Immature natural killer cell (primary cell): Measurements from ENCODE around the gene DHRS3. TPM values are rescaled to one million over a fixed set of nuclear protein-coding genes. Genes with fewer than 3 reads are reported as not detected.

ENCODE experiments used
- DNase-seq, 3 donors: peaks; one replicate each; pipeline ENCODE4 v3.0.0; 2022; ENCODE audit warnings: mixed read lengths in 1 of 3
- H3K27ac Mint-ChIP-seq, 6 donors: one replicate each; pipeline ENCODE4 v1.8.0; 2020; ENCODE audit warnings: mixed read lengths in 6 of 6, mild to moderate bottlenecking in 5 of 6, inconsistent platforms in 4 of 6, moderate library complexity in 3 of 6
- H3K27me3 Mint-ChIP-seq, 3 donors: one replicate each; pipeline ENCODE4 v1.8.0; 2020 to 2021; ENCODE audit warnings: low read depth in 3 of 3, mild to moderate bottlenecking in 3 of 3, mixed read lengths in 3 of 3, moderate library complexity in 3 of 3, inconsistent platforms in 1 of 3
- H3K36me3 Mint-ChIP-seq, 3 donors: one replicate each; pipeline ENCODE4 v1.8.0; 2020; ENCODE audit warnings: mixed read lengths in 3 of 3, inconsistent platforms in 2 of 3, mild to moderate bottlenecking in 2 of 3
- H3K4me1 Mint-ChIP-seq, 2 donors: one replicate each; pipeline ENCODE4 v1.8.0; 2020; ENCODE audit warnings: inconsistent platforms in 2 of 2, mild to moderate bottlenecking in 2 of 2, mixed read lengths in 2 of 2, moderate library complexity in 1 of 2
- H3K4me3 Mint-ChIP-seq, 5 donors: one replicate each; pipeline ENCODE4 v1.8.0; 2020; ENCODE audit warnings: mild to moderate bottlenecking in 5 of 5, mixed read lengths in 5 of 5, inconsistent platforms in 3 of 5, moderate library complexity in 3 of 5
- H3K9me3 Mint-ChIP-seq, 6 donors: one replicate each; pipeline ENCODE4 v1.8.0; 2020; ENCODE audit warnings: mild to moderate bottlenecking in 6 of 6, mixed read lengths in 6 of 6, inconsistent platforms in 4 of 6, moderate library complexity in 3 of 6
- polyA plus RNA-seq, 3 donors: library from polyadenylated mRNA; unstranded; fragments of 300-500 nt; fragmentation: Illumina TruSeq; gene quantifications; one replicate each; pipeline ENCODE4 v1.2.3, GENCODE V29; 2021

The DHRS3 gene
- polyA plus RNA-seq, 3 donors from 2014 or later = 70.3 to 116 (median 74.3) TPM

- H3K4me3 Mint-ChIP-seq = peak overlapping the region in 1 of 5 donors; percentile 31
- H3K36me3 Mint-ChIP-seq = peaks cover 18 to 24% (median 21%) of the 10 kb centered on the region in 3 donors
- peaks cover 0 to 5% (median 2%) of the 10 kb centered on the region in 3 donors for H3K27me3 Mint-ChIP-seq
- H3K4me1 Mint-ChIP-seq = peaks cover 83 to 87% of the 10 kb centered on the region in 2 donors
- no peaks in the 10 kb centered on the region for H3K9me3 Mint-ChIP-seq
- peak overlapping the region; percentile 76 to 85 (median 80) for H3K27ac Mint-ChIP-seq
- DNase-seq = no peak
Observed at GRCh38 chr1:12608311-12608957, 9.6 kb downstream of the DHRS3 start.

GRCh38 chr1:12607263-12607662 is 10.7 kb downstream of the DHRS3 start:
- peaks cover 83 to 87% of the 10 kb centered on the region in 2 donors for H3K4me1 Mint-ChIP-seq

GRCh38 chr1:12604986-12605385 is 13.0 kb downstream of the DHRS3 start:
- Mint-ChIP-seq H3K9me3 (no peaks in the 10 kb centered on the region), H3K27me3 (peaks cover 2 to 5% (median 4%) of the 10 kb centered on the region in 3 donors), H3K27ac (peak overlapping the region; percentile 83 to 95 (median 88)), H3K4me1 (peaks cover 82 to 89% of the 10 kb centered on the region in 2 donors), H3K36me3 (peaks cover 4 to 8% (median 6%) of the 10 kb centered on the region in 3 donors), H3K4me3 (peak overlapping the region in 4 of 5 donors; percentile 65 to 85 (median 76))
- no peak for DNase-seq

More at GRCh38 chr1:12607263-12607662, 10.7 kb downstream of the DHRS3 start:
- Mint-ChIP-seq H3K27me3 (peaks cover 0 to 5% (median 4%) of the 10 kb centered on the region in 3 donors), H3K36me3 (peaks cover 15 to 18% (median 18%) of the 10 kb centered on the region in 3 donors), H3K9me3 (no peaks in the 10 kb centered on the region), H3K4me3 (peak overlapping the region in 1 of 5 donors; percentile 33), H3K27ac (peak overlapping the region in 5 of 6 donors; percentile 12 to 77 (median 72))
- DNase-seq = no peak

DNA sequence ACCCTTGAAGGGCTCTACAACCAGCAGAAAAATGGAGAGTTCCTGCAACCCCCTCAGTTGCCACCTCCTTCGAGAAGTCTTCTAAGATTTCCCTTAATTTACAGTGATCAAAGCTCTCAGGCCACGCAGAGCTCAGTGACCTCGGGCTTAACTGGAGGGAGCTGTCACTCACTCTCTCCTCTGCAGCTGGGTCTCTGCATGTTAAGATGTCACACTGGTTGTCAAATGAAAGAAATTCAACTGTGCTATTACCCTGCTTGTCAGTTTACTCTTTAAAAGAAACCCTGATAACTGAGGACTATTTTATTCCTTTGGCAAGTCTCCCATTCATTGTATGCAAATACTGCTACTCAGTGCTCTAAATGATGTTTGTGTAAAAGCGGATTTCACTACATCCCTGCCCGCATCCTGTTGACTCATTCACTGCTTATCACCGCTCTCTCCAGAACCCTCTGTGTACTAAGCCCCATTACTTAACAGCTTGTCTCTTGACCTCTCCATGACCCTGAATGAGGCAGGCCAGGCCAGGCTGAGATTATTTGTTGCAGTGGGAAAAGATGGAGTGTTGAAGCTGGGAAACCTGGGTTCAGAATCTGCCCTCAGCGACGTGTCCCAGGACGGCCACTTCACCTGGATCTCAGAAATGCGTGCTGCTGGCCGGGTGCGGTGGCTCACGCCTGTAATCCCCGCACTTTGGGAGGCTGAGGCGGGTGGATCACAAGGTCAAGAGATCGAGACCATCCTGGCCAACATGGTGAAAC is 13.7 kb downstream of the DHRS3 start:
- Mint-ChIP-seq H3K9me3 (no peaks in the 10 kb centered on the region), H3K27me3 (peaks cover 2 to 5% (median 4%) of the 10 kb centered on the region in 3 donors), H3K4me3 (peak overlapping the region; percentile 65 to 85 (median 79)), H3K4me1 (peaks cover 82 to 89% of the 10 kb centered on the region in 2 donors), H3K36me3 (peaks cover 4 to 6% (median 5%) of the 10 kb centered on the region in 3 donors), H3K27ac (peak overlapping the region; percentile 83 to 95 (median 88))
- DNase-seq = peak; percentile 72 to 81 (median 75)

DNA sequence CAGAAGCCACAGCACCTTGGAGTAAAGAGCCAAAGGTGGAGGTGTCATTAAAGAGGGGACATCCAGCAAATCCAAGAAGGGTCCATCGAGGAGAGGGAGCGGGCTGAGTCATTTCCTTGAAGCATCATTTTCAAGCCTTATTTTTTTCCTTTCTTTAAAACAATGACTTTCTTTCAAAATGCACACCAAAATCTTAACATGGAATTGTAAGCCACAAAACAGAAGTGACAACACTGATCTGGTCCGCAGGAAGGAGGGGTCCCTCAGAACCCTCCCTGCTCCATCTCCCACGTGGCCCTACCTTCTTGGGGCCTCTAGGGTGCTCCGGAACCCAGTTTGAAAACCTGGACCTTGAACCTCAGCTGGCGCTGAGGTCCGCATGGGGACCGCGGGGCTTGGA is 14.8 kb downstream of the DHRS3 start:
- H3K36me3 Mint-ChIP-seq = peaks cover 4 to 6% (median 5%) of the 10 kb centered on the region in 3 donors
- no peak for DNase-seq
- H3K4me3 Mint-ChIP-seq = peak overlapping the region; percentile 65 to 85 (median 79)
- peaks cover 80 to 87% of the 10 kb centered on the region in 2 donors for H3K4me1 Mint-ChIP-seq
- H3K27me3 Mint-ChIP-seq = peaks cover 4 to 5% (median 4%) of the 10 kb centered on the region in 3 donors
- H3K27ac Mint-ChIP-seq = peak overlapping the region; percentile 83 to 95 (median 88)
- H3K9me3 Mint-ChIP-seq = no peaks in the 10 kb centered on the region

DNA sequence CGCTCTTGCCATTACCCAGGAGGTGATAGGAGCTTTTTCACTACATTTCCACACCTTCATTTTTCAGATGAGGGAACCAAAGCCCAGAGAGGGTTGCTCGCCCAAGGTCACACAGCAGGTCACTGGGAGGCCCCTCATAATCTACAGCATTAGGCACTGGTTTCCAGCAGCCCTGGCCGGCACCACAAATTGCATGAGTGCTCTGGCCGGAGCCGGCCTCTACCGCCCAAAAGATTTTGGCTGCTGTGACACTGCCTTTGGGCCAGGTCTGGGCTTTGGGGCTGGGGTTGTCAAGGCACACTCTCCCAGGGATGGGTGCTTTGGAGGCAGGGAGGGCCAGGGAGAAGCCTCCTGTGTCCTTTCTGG is 15.4 kb downstream of the DHRS3 start:
- no peak for DNase-seq
- H3K27ac Mint-ChIP-seq = peak overlapping the region; percentile 70 to 94 (median 84)
- no peaks in the 10 kb centered on the region for H3K9me3 Mint-ChIP-seq
- peaks cover 4 to 5% (median 4%) of the 10 kb centered on the region in 3 donors for H3K27me3 Mint-ChIP-seq
- peaks cover 4 to 6% (median 5%) of the 10 kb centered on the region in 3 donors for H3K36me3 Mint-ChIP-seq
- H3K4me3 Mint-ChIP-seq = peak overlapping the region in 3 of 5 donors; percentile 64 to 82 (median 65)
- peaks cover 82 to 88% of the 10 kb centered on the region in 2 donors for H3K4me1 Mint-ChIP-seq

DNA sequence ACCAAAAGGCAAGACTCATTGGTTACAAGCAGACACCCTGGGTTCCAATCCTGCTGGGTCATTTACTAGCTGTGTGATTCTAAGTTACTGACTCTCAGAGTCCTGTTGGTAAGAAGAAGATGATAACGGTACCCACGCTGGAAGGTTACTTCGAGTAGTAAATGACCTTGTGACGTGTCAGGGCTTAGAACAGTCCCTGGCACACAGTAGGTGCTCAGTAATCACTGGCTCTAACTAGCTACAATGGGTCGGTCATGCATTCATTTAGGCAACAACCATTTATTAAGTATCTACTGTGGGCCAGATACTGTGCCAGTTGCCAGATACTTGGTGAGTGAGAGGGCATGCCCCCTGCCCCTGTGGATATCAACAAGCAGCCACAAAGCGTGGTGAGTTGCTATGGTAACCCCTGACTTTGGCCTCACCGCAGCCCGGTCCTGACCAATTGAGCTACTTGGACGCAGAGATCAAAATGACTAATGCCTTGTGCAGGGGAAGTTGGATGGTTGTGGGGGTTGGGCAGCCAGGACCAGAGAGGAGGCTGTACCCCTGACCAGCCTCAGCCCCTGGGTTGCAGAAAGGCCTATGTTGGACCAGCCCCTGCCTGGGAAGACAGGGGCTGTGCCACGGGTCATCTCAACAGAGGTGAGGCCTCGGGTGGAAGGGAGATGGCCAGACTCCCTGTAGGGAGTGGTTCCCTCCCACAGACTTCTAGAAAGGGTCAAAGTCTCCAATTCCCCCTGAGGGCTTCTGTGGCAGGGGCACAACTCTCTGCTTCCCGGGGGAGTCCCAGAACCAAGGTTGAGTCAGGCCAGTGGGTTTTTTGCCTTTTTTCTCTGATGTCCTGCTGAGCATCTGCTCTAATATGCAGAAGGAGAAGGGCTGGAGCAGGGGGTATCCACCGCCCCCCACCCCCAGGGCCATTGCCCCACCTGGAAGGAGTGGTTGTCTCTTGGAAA is 16.0 kb downstream of the DHRS3 start:
- no peaks in the 10 kb centered on the region for H3K9me3 Mint-ChIP-seq
- peaks cover 82 to 88% of the 10 kb centered on the region in 2 donors for H3K4me1 Mint-ChIP-seq
- peak in 2 of 3 donors; percentile 28 to 31 for DNase-seq
- H3K27ac Mint-ChIP-seq = peak overlapping the region; percentile 57 to 94 (median 81)
- H3K36me3 Mint-ChIP-seq = peaks cover 0 to 3% (median 0%) of the 10 kb centered on the region in 3 donors
- H3K27me3 Mint-ChIP-seq = peaks cover 4 to 9% (median 5%) of the 10 kb centered on the region in 3 donors
- H3K4me3 Mint-ChIP-seq = peak overlapping the region; percentile 3 to 64 (median 36)

DNA sequence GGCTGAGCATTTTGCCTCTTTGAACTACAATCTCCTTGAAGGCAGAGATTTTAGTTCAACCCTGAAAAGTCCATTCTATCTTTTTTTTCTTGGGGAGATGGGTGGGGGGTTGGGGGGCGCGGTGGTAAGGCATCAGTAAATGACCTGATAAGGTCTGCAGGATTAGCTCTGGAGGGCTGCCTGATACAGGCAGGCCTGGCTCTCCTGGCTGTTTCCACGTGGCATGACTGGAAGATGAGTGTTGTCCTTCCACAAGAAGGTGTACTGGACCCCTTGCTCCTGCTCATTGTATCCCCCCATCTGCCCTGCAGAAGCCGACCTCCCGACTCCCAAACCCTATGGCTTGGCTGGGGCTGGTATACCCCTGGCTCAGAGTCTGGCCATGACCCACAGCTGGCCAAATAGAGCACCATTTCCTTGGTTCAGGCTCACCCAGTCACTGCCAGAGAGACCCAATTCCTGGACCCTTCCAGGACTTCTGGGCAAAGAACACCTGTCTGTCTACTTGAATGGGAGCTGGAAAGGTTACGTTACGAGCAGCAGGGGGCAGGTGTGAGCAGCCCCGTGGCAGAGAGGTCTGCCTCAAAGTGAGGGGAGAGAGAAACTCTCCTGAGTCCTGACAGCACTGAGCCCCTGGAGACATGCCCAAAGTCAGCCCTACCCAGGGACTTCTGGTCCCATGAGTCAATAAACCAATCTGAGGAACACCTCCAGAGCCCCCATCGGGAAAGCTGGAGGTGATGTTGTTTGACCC is 17.0 kb downstream of the DHRS3 start:
- peak overlapping the region; percentile 3 to 51 (median 24) for H3K4me3 Mint-ChIP-seq
- H3K27ac Mint-ChIP-seq = peak overlapping the region; percentile 57 to 83 (median 74)
- H3K36me3 Mint-ChIP-seq = peaks cover 0 to 3% (median 0%) of the 10 kb centered on the region in 3 donors
- peak; percentile 55 to 62 (median 56) for DNase-seq
- peaks cover 2 to 9% (median 5%) of the 10 kb centered on the region in 3 donors for H3K27me3 Mint-ChIP-seq
- H3K9me3 Mint-ChIP-seq = no peaks in the 10 kb centered on the region
- peaks cover 84 to 91% of the 10 kb centered on the region in 2 donors for H3K4me1 Mint-ChIP-seq

- DNase-seq = no peak
- H3K4me3 Mint-ChIP-seq = peak overlapping the region in 1 of 5 donors; percentile 14
- H3K4me1 Mint-ChIP-seq = peaks cover 88 to 91% of the 10 kb centered on the region in 2 donors
Observed at GRCh38 chr1:12600335-12600734, 17.7 kb downstream of the DHRS3 start.

DNA sequence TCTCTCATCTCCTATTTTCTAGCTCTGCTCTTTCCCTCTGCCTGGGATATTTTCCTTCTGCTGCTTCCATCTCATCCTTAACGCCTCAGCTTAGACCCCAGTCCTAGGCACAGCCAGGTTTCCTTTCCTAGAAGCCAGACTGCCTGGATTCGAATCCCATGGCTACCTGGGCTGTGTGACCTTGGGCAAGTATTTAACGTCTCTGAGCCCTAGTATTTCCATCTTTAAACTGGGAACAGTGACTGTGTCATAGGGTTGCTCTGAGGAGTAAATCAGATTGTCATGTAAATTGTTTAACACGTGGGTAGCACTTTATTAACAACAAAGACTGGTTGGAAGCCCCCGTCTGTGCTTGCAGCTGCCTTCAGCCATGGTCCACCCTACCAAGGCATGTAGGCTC is 18.4 kb downstream of the DHRS3 start:
- H3K4me3 Mint-ChIP-seq = peak overlapping the region in 1 of 5 donors; percentile 0
- no peak for DNase-seq
- H3K36me3 Mint-ChIP-seq = peaks cover 0 to 3% (median 0%) of the 10 kb centered on the region in 3 donors
- no peaks in the 10 kb centered on the region for H3K9me3 Mint-ChIP-seq
- H3K27me3 Mint-ChIP-seq = peaks cover 2 to 11% (median 5%) of the 10 kb centered on the region in 3 donors
- H3K27ac Mint-ChIP-seq = peak overlapping the region; percentile 9 to 81 (median 41)
- H3K4me1 Mint-ChIP-seq = peaks cover 90 to 92% of the 10 kb centered on the region in 2 donors

More at GRCh38 chr1:12600335-12600734, 17.7 kb downstream of the DHRS3 start:
- peaks cover 0 to 3% (median 0%) of the 10 kb centered on the region in 3 donors for H3K36me3 Mint-ChIP-seq
- peaks cover 2 to 9% (median 5%) of the 10 kb centered on the region in 3 donors for H3K27me3 Mint-ChIP-seq
- H3K27ac Mint-ChIP-seq = peak overlapping the region; percentile 21 to 83 (median 53)
- H3K9me3 Mint-ChIP-seq = no peaks in the 10 kb centered on the region

GRCh38 chr1:12598974-12599373 is 19.0 kb downstream of the DHRS3 start:
- H3K27me3 Mint-ChIP-seq = peaks cover 0 to 11% (median 7%) of the 10 kb centered on the region in 3 donors
- peak overlapping the region in 2 of 6 donors; percentile 45 to 86 for H3K27ac Mint-ChIP-seq
- peaks cover 0 to 3% (median 0%) of the 10 kb centered on the region in 3 donors for H3K36me3 Mint-ChIP-seq
- H3K4me3 Mint-ChIP-seq = no peak overlapping the region
- no peaks in the 10 kb centered on the region for H3K9me3 Mint-ChIP-seq
- H3K4me1 Mint-ChIP-seq = peaks cover 90 to 92% of the 10 kb centered on the region in 2 donors
- no peak for DNase-seq

GRCh38 chr1:12597792-12598191 is 20.2 kb downstream of the DHRS3 start:
- peaks cover 90 to 91% of the 10 kb centered on the region in 2 donors for H3K4me1 Mint-ChIP-seq
- peak overlapping the region in 3 of 5 donors; percentile 55 to 81 (median 73) for H3K4me3 Mint-ChIP-seq
- H3K36me3 Mint-ChIP-seq = peaks cover 0 to 3% (median 0%) of the 10 kb centered on the region in 3 donors
- H3K27ac Mint-ChIP-seq = peak overlapping the region; percentile 80 to 93 (median 84)
- H3K27me3 Mint-ChIP-seq = peaks cover 0 to 11% (median 5%) of the 10 kb centered on the region in 3 donors
- no peaks in the 10 kb centered on the region for H3K9me3 Mint-ChIP-seq
- DNase-seq = no peak
